ENCODE measurements around the gene CSNK1D.
A peak's percentile ranks its signal among the peaks of the same experiment; 100 is the strongest.
"Not testable (repeated sequence)": the region's sequence is repeated elsewhere in the genome, so short reads cannot be mapped to it uniquely, and the experiment has no call there.

The CSNK1D gene

DNA sequence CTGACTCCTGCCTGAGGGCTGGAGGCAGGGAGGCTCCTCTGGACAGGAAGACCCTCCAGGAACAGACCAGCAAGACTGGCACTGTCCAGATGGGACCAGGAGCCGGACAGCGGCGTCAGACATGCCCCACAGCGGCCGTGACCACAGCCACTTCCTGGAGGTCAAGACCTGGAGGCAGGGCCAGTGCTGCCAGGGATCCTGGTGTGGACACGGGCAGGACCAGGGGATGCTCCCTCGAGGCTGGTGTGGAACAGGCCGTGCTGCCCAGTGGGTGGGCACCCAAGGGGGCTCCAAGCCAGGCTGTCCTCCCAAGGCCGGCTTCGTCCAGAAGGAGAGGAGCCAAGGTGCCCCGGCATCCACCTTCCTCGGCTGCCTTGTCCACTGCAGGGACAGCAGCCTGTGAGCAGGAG lies 56.4 kb downstream of the CSNK1D start:
- no peak for DNase-seq (ENCODE audit: extremely low read depth in 1 of 2, low read depth in 1 of 2)

DNA sequence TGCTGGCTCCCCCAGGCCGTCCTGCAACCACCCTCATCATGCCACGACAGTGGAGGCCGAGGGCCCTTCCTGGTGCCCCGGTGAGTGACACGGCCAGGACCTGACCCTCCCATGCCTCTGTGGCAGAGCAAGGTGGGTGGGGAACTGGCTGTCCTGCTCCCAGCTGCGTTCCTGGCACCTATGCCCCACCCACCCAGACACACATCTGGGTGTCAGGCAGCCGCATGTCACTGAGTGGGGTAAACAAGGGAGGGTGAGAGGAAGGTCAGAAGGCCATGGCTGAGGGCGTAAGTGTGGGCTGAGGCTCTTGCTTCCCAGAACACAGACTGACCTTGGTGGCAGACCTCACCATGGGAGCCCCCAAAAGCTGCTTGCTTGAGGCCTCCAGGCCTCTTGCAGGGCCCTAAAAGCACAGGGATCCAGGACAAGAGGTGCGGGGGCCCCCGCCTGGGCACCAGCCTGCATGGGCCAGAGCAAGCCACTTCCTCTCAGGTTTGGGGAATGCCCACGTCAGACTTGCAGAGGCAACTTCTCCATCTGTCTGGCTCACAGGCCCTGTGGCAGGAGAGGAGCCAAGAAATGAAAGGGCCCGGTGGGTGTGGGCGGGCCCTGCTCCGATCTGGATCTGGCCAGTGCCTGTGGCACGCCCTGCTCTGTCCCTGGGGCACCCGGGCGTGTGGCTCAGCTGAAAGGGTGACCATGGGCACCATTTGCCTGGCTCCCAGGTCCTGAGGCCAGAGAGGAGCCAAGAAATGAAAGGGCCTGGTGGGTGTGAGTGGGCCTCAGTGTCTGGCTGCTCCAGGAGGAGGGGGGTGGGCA lies 57.0 kb downstream of the CSNK1D start:
- DNase-seq (ENCODE audit: extremely low read depth in 1 of 2, low read depth in 1 of 2), result no peak

DNA sequence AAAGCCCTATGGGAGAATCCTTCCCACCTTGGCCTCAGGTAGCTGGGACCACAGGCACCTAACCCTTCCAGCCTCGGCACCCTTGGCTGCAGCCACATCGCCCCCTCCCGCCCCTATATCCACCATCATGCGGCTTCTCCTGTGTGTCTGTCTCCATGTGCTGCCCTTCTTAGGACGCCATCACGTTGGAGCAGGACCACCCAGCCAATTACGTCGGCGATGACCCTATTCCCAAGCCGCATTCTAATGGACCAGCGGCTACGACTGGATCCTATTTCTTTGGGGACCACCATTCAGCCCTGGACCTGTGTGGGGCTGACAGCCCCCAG lies 57.6 kb downstream of the CSNK1D start:
- no peak for DNase-seq (ENCODE audit: extremely low read depth in 1 of 2, low read depth in 1 of 2)

DNA sequence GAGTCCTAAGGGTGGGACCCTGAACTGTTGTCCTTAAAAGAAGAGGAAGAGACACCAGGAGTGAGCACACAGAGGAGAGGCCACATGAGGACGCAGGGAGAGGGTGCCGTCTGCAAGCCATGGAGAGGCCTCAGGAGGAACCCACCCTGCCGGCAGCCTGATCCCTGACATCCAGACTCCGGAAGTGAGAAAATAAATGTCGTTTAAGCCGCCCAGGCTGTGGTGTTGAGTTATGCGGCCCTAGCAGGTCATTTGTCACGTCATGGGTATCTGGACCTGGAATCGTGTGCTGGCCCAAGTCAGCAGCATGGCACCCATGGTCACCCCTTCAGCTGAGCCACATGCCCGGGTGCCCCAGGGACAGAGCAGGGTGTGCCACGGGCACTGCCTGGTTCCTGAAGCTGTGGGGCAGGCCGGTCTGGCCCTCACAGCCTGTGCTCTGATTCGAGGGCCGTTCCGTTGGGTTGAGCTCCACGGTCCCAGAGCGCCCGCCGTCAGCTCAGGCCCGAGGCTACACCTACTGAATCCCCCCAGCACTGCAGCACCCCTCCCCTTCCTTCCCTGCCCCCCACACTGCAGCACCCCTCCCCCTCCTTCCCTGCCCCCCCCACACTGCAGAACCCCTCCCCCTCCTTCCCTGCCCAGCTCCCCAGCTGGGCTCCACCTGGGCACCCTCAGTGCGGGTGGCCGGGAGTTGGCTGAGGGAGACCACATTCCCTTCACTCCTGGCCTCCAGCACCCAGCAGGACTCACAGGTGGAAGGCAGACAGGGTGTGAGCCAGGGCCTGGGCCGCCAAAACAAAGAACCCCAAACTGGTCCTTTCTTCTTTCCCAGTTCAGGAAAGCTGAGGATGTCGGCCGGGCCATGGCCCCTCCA lies 58.2 kb downstream of the CSNK1D start:
- no peak for DNase-seq (ENCODE audit: extremely low read depth in 1 of 2, low read depth in 1 of 2)

DNA sequence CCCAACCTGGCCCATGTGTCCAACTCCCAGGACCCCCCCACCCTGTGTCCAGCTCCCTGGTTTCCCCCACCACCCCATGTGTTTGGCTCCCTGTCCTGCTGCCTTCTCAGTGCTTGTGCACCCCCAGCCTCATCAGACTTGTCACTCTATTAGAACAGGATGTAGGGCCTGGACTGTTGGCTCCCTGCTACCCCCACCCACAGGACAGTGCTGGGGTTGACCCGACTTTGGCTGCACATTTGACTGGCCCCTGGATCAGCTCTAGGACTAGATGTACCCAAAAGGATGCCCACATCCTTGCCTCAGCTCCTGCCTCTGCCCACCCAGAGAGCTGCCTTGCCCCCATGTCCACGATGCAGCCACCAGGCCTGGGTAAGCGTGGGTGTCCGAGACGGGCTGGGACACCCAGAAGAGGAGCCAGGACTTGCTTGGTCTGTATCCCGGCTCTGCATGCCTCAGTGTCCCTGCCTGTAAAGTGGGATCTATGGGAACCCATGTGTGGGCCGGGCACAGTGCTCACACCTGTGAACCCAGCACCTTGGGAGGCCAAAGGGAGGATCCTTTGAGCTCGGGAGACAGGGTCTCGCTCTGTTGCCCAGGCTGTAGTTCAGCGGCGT lies 59.4 kb downstream of the CSNK1D start:
- no peak for DNase-seq (ENCODE audit: extremely low read depth in 1 of 2, low read depth in 1 of 2)

DNA sequence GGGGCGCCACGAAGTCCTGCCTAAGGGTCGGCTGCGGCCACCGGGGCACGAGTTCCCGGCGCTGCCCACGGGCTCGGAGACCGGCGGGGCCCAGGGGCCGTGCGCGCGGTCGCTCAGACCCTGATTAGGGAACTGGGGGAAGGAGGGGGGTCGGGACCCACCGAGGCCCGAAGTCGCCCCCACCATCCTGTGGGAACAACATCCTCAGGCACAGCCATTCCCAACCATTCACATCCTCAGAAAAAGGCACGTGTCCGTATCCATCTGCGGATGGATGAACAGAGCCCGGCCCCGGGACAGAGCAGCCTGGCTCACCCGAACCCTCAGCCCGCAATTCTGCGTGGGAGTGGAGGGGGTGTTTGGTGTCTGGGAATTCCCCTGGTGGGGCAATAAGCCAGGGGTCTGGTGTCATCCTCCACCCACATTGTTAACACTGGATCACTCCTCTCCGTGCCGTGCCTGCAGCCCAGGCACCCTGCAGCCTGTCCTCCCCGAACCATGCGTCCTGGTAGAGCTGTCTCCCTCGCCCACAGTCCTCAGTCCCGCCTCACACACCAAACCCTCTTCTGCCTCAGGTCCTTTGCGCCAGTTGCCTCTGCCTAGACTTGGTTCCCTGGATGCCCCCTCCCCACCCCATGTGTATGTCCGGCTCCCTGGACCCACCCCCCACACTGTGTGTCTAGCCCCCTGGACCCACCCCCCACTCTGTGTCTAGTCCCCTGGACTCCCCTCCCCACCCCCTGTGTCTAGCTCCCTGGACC lies 60.1 kb downstream of the CSNK1D start:
- no peak for DNase-seq (ENCODE audit: extremely low read depth in 1 of 2, low read depth in 1 of 2)

DNA sequence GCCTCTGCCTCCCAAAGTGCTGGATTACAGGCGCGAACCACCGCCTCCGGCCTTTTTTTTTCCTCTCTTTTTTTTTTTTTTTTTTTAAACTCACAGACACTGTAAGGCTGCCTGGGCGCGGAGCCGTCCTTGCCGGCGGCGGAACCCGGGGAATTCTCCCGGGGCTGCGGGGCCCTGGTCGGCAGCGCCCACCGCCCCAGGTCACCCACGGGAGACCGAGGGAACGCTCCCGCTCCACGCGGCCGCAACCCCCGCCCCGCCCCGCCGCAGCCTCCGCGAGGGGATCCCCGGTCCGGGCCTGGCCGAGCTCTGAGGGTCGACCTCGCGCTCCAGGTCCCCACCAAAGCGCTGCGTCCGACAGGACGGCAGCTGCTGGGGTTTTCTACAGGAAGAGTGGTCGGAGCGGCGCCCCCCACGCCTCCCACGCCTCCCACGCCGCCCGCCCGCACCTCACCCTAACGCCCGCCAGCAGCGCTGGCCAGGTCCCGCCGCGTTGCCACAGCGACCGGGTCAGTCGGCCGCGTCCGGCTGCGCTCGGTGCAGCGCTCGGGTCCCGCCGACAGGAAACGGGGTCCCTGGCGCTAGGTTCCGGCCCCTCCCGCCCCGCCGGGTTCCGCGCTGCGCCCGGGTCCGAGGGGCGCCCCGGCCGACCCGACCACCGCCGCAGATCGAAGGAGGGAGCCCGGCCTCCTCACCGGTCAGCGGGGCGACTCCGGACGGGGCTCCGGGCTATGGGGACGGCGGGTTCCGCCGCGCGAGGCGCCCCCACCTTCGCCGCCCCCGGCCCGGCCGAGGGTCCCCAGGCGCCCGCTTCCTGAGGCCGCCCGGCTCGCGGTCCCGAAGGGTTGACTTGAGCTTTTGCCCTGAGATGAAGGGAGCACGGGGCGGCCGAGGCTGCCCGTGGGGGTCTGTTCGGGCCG lies 60.9 kb downstream of the CSNK1D start, which contains the start of gene CCDC57:
Gene CCDC57 (minus strand): TSS at position 512 of the 920 bp plus-strand sequence. CDS start 10,898 bp downstream, outside the sequence.
- peak in 1 of 2 donors; percentile 59 for DNase-seq (ENCODE audit: extremely low read depth in 1 of 2, low read depth in 1 of 2)

DNA sequence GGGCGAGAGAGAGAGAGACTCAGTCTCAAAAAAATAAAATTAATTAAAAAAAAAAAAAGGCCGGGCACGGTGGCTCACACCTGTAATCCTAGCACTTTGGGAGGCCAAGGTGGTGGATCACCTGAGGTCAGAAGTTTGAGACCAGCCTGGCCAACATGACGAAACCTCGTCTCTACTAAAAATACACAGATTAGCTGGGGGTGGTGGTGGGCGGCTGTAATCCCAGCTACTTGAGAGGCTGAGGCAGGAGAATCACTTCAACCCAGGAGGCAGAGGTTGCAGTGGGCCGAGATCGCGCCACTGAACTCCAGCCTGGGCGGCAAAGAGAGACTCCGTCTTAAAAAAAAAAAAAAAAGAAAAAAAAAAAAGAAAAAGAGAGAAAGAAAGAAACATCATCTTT lies 62.8 kb downstream of the CSNK1D start:
- not testable (repeated sequence) for DNase-seq (ENCODE audit: extremely low read depth in 1 of 2, low read depth in 1 of 2)

DNA sequence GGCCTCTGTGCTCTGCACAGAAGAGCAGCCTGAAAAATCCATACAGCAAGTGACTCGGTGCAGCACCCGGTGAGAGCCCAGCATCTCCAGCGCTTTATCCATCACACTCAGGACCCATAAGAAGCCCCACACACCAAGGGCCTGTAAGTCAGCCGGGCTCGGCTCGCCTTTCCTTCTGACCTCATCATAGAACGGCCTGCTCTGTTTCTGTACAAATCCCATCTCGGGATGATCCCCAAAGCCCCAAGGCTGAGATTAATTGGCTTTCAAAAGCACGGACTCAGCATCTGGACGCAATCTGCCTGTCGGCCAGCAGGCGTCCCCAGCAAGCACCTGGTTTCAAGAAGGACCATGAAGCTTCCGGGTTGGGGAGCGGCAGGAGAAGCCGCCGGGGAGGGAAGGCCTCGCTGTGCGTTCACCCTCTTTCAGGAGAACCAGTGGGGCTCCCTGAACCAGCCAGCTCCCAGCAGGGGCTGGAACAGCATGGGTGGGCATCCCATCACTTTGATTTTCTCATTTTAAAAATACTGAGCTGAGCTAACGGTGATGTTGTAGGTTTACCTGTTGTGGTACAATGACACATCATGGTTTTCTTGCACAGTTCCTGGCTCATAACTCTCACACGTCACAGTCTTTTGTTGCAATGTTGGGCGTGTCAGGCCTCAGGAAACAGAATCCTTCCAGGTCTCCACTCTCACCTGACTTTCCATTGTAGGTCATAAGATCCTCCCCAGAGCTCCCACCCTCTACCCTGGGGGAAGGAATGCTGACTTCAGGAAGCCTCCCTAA lies 67.6 kb downstream of the CSNK1D start:
- DNase-seq (ENCODE audit: extremely low read depth in 1 of 2, low read depth in 1 of 2), result peak in 1 of 2 donors; percentile 58

DNA sequence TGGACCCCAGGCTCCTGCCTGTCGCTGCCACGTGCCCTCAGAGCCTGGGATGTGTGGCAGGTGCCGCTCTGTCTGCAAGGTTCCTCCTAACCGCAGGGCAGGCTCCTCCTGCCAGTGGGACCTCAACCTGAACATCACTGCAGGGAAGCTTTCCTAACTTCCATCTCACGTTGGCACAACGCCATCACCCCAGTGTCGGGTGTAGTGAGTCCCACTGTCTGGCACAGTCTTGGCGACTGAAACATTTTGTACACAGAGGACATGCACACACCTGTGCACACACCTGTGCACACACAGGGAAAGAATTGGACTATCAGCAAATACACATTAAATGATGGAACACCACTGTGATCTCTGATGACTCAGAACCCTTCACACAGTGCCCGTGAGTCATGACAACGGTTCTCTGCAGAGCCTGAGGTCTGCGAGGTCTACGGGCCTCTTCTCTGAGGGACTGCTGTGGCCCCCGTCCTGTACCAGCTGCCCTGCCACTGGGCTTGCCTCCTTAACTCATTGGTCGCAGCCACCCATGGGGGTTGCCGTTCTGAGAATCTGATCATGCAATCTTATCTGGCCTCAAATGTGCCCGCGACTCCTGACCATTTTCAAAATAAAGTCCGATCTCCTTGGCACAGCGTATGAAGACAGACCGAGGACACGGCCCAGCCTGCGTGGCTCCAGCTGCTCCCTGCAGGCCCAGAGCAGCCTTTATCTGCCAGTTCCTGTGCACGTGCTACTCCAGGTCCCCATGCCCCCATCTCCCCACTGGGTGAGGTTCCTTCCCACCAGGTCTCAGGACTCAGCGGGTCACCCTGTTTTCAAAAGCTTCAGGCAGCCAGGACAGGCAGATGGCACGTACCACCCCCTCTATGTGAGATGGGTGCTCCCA lies 68.4 kb downstream of the CSNK1D start:
- DNase-seq (ENCODE audit: extremely low read depth in 1 of 2, low read depth in 1 of 2), result no peak

DNA sequence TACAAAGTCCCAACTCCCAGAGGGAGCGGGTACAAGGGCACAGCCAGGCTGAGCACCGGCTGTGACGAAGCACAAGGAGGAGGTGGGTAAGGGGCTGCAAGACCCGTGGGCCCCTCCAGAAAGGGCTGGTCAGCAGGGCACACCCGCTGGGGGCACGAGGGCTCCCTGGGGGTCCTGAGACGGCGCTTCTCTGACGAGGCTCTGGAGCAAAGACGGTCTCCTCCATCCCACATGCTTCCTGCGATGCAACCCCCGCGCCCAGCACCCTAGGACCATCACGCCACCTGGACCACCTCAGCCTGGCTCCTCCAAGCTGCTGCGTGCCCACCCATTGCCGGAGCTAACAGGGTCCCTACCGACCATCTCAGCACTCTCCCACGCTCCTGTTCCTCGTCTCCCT lies 69.6 kb downstream of the CSNK1D start:
- DNase-seq (ENCODE audit: extremely low read depth in 1 of 2, low read depth in 1 of 2), result no peak

DNA sequence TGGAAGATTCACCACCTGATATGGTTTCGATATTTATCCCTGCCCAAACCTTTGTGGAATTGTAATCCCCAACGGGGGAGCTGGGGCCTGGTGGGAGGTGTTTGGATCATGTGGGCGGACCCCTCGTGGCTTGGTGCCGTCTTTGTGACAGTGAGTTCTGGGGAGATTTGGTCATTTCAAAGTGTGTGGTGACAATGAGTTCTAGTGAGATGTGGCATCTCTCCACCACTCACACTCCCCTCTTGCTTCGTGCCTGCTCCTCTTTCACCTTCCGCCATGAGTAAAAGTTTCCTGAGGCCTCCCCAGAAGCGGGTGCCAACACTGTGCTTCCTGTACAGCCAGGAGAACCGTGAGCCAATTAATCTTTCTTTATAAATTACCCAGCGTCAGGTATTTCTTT lies 70.5 kb downstream of the CSNK1D start:
- DNase-seq (ENCODE audit: extremely low read depth in 1 of 2, low read depth in 1 of 2), result no peak

DNA sequence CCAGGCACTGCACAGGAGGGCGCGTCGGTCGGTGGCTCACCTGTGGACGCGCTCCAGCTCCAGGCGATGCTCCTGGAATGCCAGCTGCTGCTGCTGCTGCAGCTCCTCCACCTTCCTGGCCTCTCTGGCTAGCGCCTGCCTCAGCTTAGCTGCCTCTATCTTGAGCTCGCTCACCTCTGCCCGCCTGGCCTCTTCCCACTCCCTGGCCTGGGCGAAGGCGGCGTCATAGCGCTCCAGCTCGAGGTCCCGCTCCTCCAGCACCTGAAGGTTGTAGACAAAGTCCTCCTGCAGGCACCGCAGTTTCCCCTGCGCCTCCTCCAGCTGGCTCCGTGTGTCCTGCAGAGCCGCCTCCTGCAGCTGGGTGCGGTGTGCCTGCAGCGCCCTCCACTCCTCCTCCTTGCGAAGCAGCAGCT lies 72.0 kb downstream of the CSNK1D start:
- no peak for DNase-seq (ENCODE audit: extremely low read depth in 1 of 2, low read depth in 1 of 2)

DNA sequence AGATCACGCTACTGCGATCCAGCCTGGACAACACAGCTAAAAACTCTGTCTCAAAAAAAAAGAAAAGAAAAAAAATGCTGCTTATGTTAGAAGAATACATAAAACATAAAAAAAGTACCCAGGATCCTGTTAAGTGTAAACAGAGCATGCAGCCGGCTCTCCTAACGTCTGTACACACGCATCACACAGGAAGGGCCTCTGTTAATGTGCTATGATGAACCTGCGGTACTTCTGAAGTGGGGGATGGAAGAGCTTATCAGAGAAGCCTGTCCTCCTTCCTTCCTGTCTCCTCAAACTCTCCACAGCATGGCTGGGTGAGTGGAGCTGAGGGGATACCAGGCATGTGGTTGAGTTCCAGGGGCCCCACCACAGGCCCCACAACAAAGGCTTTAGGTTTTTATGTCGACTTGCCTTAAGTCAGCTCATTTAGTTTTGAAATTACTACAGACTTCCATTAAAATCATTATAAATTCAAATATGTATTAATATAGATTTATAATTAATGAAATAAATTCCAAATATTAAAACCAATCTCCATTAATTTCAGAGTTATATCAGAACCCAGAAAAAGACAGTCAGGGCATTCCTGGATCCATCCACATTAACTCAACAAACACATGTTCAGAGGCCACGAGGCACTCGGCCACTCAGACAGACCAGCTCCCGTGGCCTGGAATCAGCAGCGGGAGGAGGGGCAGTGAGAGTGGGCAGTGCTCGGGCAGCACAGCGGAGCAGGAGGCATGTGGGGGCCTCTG lies 72.6 kb downstream of the CSNK1D start:
- peak; percentile 42 to 60 for DNase-seq (ENCODE audit: extremely low read depth in 1 of 2, low read depth in 1 of 2)

DNA sequence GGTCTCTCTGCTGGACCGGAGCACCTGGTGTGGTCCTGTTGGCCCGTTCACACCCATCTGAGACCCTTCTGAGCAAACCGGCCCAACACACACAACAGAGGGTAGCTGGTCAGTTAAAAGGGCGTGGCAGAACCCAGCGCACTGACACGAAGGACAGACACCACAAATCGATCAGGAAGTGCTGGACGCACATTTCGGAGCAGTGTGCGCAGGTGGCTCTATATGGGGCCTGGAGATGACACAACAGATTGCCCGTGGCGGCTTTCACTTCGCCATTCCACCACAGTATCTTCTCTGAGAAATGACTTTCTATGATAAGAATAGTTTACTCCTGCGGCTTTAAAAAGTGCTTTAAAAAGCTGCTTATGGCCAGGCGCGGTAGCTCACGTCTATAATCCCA lies 73.4 kb downstream of the CSNK1D start:
- DNase-seq (ENCODE audit: extremely low read depth in 1 of 2, low read depth in 1 of 2), result no peak

DNA sequence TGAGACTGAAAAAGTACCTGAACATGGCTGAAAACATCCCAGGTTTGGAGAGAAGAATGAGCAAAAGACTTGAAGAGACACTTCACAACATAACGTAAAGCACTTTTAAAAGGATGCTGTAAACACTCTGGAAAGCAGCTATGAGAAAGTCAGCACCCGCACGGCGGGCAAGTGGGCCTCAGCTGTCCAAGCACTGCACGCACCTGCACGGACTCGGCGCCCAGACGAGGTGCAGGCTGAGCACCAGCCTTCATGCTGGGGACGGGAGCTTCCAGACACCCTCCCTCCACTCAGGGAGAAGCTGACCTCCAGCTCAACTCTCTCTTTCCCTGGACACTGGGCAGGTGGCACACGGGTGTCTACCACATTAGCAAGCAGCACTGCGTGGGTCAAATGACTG lies 74.0 kb downstream of the CSNK1D start:
- DNase-seq (ENCODE audit: extremely low read depth in 1 of 2, low read depth in 1 of 2), result no peak

DNA sequence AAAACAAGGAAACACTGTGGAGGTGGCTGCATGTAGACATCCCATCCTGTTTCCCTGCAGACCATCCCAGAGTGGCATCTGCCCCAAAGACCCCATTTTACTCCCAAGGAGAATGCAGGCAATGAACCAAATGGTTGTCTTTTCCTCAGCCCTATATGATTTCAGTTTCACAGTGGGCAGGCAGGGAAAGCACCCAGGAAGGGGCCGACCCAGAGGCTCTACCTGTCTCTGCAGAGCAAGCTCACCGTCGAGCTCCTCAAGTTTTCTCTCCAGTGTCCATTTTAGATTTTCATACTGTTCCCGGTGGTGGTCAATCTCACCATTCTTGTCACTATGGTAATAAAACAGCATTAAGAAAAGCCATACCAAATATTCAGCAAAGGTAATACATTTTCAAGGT lies 75.4 kb downstream of the CSNK1D start:
- no peak for DNase-seq (ENCODE audit: extremely low read depth in 1 of 2, low read depth in 1 of 2)
